Measurements from ENCODE around the gene GNG14. TPM values are rescaled to one million over a fixed set of nuclear protein-coding genes. Genes with fewer than 3 reads are reported as not detected.

Gene GNG14
- total RNA-seq, 1 experiment from 2014 or later = not detected

DNA sequence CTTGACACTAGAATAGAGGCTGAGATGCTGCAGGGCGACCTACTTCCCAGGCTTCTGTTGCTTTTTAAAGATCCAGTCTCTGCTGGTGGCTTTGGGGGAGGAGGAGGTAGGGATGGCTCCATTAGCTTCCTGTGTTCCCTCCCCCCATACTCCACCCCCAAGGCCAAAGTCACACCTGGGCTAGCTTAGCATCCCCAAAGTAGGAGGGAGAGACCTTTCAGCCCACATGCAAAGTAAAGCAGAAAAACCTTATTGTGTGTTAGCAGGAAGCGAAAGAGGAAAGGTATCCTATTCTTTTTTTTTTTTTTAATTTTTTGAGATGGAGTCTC lies 39.2 kb downstream of the GNG14 start:
- Histone ChIP-seq H3K27ac (ENCODE audit: low read depth, low read length) (0 out of 2 replicates have a peak overlapping the region, but pooled peaks have one; percentile 14), H4K20me1 (ENCODE audit: insufficient read depth) (peaks cover 5% of the 10 kb centered on the region; the same call in 1 of the 2 replicates), H3K9ac (ENCODE audit: low read length) (no peak overlapping the region), H3K36me3 (ENCODE audit: control insufficient read depth in 1 of 2, insufficient read depth in 2 of 2, low read length in 2 of 2) (peaks cover 28 to 34% of the 10 kb centered on the region in 2 experiments), H3K9me3 (ENCODE audit: control insufficient read depth in 1 of 2, insufficient read depth in 1 of 2, low read depth in 1 of 2, low read length in 2 of 2) (no peaks in the 10 kb centered on the region), H3K4me2 (ENCODE audit: low read length) (no peak overlapping the region), H3K4me3 (replicated peaks in 1 of 2; ENCODE audit: low read depth in 1 of 2, low read length in 2 of 2) (no peak overlapping the region), H3K4me1 (ENCODE audit: control insufficient read depth in 1 of 2, insufficient read depth in 2 of 2, low read length in 2 of 2) (peaks cover 0 to 23% of the 10 kb centered on the region in 2 experiments; a peak in 2 of 4 replicates), H3K9me2 (ENCODE audit: insufficient read depth) (no peaks in the 10 kb centered on the region), H3K27me3 (ENCODE audit: insufficient read depth, low read length) (no peaks in the 10 kb centered on the region), H2AFZ (ENCODE audit: low read depth, low read length, poor library complexity, severe bottlenecking) (no peak overlapping the region), H3K79me2 (ENCODE audit: insufficient read depth, low read length) (peaks cover 42% of the 10 kb centered on the region)
- DNase-seq (ENCODE audit: low read depth, low spot score) = no peak
- ATAC-seq = no peak
- no TSS peak for BruUV-seq (replicated peaks)
- POLR2A ChIA-PET = interaction anchor here (1.3 kb wide), 1 partner anchor 10 kb away, joined by 3 read pairs; the partner anchor contains the start of gene GET3
- intact Hi-C loops (cut with micrococcal nuclease) = no loop called here
- no peak for TF ChIP-seq EZH2 (IDR thresholded peaks at IDR 0.05)
- TF ChIP-seq SP1 (IDR thresholded peaks at IDR 0.05; ENCODE audit: low read depth) = no peak
- TF ChIP-seq REST (IDR thresholded peaks at IDR 0.05; ENCODE audit: low read depth) = no peak
- no peak for TF ChIP-seq EGR1 (IDR thresholded peaks at IDR 0.05; ENCODE audit: low read depth)
- no peak for TF ChIP-seq SIN3A (IDR thresholded peaks at IDR 0.05; ENCODE audit: low read depth)
- TF ChIP-seq CBX3 (IDR thresholded peaks at IDR 0.05; ENCODE audit: low read depth) = no peak
- TF ChIP-seq RAD21 (IDR thresholded peaks at IDR 0.05; ENCODE audit: low read depth) = no peak
- TF ChIP-seq FOSL1 (IDR thresholded peaks at IDR 0.05; ENCODE audit: low read depth) = no peak
- no peak for TF ChIP-seq YY1 (IDR thresholded peaks at IDR 0.05; ENCODE audit: extremely low read depth, insufficient replicate concordance, low read depth, low read length)
- no peak for TF ChIP-seq SRF (IDR thresholded peaks at IDR 0.05; ENCODE audit: low read depth)
- TF ChIP-seq, protein P1, sequence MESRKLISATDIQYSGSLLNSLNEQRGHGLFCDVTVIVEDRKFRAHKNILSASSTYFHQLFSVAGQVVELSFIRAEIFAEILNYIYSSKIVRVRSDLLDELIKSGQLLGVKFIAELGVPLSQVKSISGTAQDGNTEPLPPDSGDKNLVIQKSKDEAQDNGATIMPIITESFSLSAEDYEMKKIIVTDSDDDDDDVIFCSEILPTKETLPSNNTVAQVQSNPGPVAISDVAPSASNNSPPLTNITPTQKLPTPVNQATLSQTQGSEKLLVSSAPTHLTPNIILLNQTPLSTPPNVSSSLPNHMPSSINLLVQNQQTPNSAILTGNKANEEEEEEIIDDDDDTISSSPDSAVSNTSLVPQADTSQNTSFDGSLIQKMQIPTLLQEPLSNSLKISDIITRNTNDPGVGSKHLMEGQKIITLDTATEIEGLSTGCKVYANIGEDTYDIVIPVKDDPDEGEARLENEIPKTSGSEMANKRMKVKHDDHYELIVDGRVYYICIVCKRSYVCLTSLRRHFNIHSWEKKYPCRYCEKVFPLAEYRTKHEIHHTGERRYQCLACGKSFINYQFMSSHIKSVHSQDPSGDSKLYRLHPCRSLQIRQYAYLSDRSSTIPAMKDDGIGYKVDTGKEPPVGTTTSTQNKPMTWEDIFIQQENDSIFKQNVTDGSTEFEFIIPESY (IDR thresholded peaks at IDR 0.05; ENCODE audit: extremely low read depth, insufficient replicate concordance, low read length) = no peak
- TF ChIP-seq EZH2phosphoT487 (IDR thresholded peaks at IDR 0.05; ENCODE audit: borderline replicate concordance) = no peak
- TF ChIP-seq POLR2AphosphoS5 (IDR thresholded peaks at IDR 0.05; ENCODE audit: low read depth, low read length) = no peak
- TF ChIP-seq CEBPB (IDR thresholded peaks at IDR 0.05; ENCODE audit: low read depth) = no peak
- no peak for TF ChIP-seq TCF7L2 (IDR thresholded peaks at IDR 0.05; ENCODE audit: borderline replicate concordance, extremely low read depth, insufficient read depth, insufficient read length)
- TF ChIP-seq JUND (IDR thresholded peaks at IDR 0.05) = no peak
- RAD21 ChIA-PET (ENCODE audit: low non-redundant PET in 1 of 2, low total read pairs in 2 of 2, uncharacterized antibody in 2 of 2, unreplicated experiment in 2 of 2) = no interaction called here
- CTCF ChIA-PET = interaction anchor here (1.6 kb wide), 1 partner anchor 28 kb away, joined by 3 read pairs; no protein-coding TSS in a partner anchor
